WTC11 (cell line): Measurements from ENCODE around the gene CSH1. TPM values are rescaled to one million over a fixed set of nuclear protein-coding genes. Genes with fewer than 3 reads are reported as not detected.

Experiments used
- ATAC-seq: fragments of 200-7000 bp; cut with Tn5 transposase; 2 replicates; pipeline ENCODE4 v1.10.0; 2021; ENCODE audit warnings: mild to moderate bottlenecking, moderate library complexity
- CTCF ChIA-PET: fragments of 300-600 bp; sonication (Branson Sonifier 250); formaldehyde crosslinking; loops from one replicate; lab custom pipeline; 2021; ENCODE audit warnings: antibody characterized with exemption; lab: Charles Lee
- POLR2A ChIA-PET: fragments of 350-600 bp; sonication (Branson Sonifier 250); formaldehyde crosslinking; loops from one replicate; lab custom pipeline; 2021; ENCODE audit warnings: antibody characterized with exemption; lab: Charles Lee
- DNase-seq: peaks from one replicate; pipeline ENCODE4 v3.0.0; 2021; ENCODE audit warnings: low spot score
- H3K27ac Mint-ChIP-seq: 2 replicates; pipeline ENCODE4 v1.8.0; 2021; ENCODE audit warnings: mixed read lengths
- H3K27me3 Mint-ChIP-seq: 2 replicates; pipeline ENCODE4 v1.8.0; 2021; ENCODE audit warnings: low read depth, mild to moderate bottlenecking, moderate library complexity, mixed read lengths
- H3K36me3 Mint-ChIP-seq: 2 replicates; pipeline ENCODE4 v1.8.0; 2021; ENCODE audit warnings: mixed read lengths
- H3K4me1 Mint-ChIP-seq: 2 replicates; pipeline ENCODE4 v1.8.0; 2022; ENCODE audit warnings: mixed read lengths
- H3K4me3 Mint-ChIP-seq: 2 replicates; pipeline ENCODE4 v1.8.0; 2021; ENCODE audit warnings: mild to moderate bottlenecking, moderate library complexity, mixed read lengths
- H3K9me3 Mint-ChIP-seq: 2 replicates; pipeline ENCODE4 v1.8.0; 2021; ENCODE audit warnings: mixed read lengths
- ATF2 ChIP-seq: sonication (generic); formaldehyde crosslinking; IDR thresholded peaks from 2 replicates; pipeline ENCODE4 v1.8.1; 2022; ENCODE audit warnings: low read depth, missing genetic modification reagents, borderline replicate concordance
- ATF3 ChIP-seq: sonication (generic); formaldehyde crosslinking; conservative IDR thresholded peaks from 2 replicates; pipeline ENCODE4 v1.8.1; 2022; ENCODE audit warnings: mild to moderate bottlenecking, missing genetic modification reagents
- HMGXB4 ChIP-seq: sonication (generic); formaldehyde crosslinking; IDR thresholded peaks from 2 replicates; pipeline ENCODE4 v1.8.1; 2023; ENCODE audit warnings: mild to moderate bottlenecking, moderate library complexity, missing genetic modification reagents
- MAX ChIP-seq: sonication (generic); formaldehyde crosslinking; IDR thresholded peaks from 2 replicates; pipeline ENCODE4 v1.8.0; 2022; ENCODE audit warnings: mild to moderate bottlenecking, missing genetic modification reagents
- SMAD3 ChIP-seq: sonication (generic); formaldehyde crosslinking; IDR thresholded peaks from 2 replicates; pipeline ENCODE4 v1.8.0; 2022; ENCODE audit warnings: missing genetic modification reagents, mild to moderate bottlenecking, borderline replicate concordance
- STAT6 ChIP-seq: sonication (generic); formaldehyde crosslinking; conservative IDR thresholded peaks from 2 replicates; pipeline ENCODE4 v1.8.1; 2023; ENCODE audit warnings: mild to moderate bottlenecking, low read depth, missing genetic modification reagents, moderate library complexity
- TCF7 ChIP-seq: sonication (generic); formaldehyde crosslinking; IDR thresholded peaks from 2 replicates; pipeline ENCODE4 v1.8.0; 2022; ENCODE audit warnings: mild to moderate bottlenecking, low read depth, missing genetic modification reagents, moderate library complexity
- USF1 ChIP-seq: sonication (generic); formaldehyde crosslinking; IDR thresholded peaks from 2 replicates; pipeline ENCODE4 v1.8.0; 2022; ENCODE audit warnings: mild to moderate bottlenecking, missing genetic modification reagents
- ZBTB21 ChIP-seq: sonication (generic); formaldehyde crosslinking; IDR thresholded peaks from 2 replicates; pipeline ENCODE4 v1.8.1; 2023; ENCODE audit warnings: mild to moderate bottlenecking, missing genetic modification reagents, borderline replicate concordance
- ZNF121 ChIP-seq: sonication (generic); formaldehyde crosslinking; IDR thresholded peaks from 2 replicates; pipeline ENCODE4 v1.8.0; 2023; ENCODE audit warnings: missing genetic modification reagents
- ZNF416 ChIP-seq: fragments of 250-450 bp; sonication (Bioruptor Pico); IDR thresholded peaks from 2 replicates; pipeline ENCODE4 v1.9.0; 2021; ENCODE audit warnings: mild to moderate bottlenecking, inconsistent platforms
- ZNF423 ChIP-seq: fragments of 250-450 bp; sonication (Bioruptor Pico); IDR thresholded peaks from 2 replicates; pipeline ENCODE4 v2.1.2; 2022; ENCODE audit warnings: mild to moderate bottlenecking, moderate library complexity
- ZNF532 ChIP-seq: fragments of 250-450 bp; sonication (Bioruptor Pico); IDR thresholded peaks from 2 replicates; pipeline ENCODE4 v1.9.0; 2021; ENCODE audit warnings: mild to moderate bottlenecking, borderline replicate concordance
- ZSCAN18 ChIP-seq: fragments of 250-450 bp; sonication (Bioruptor Pico); IDR thresholded peaks from 2 replicates; pipeline ENCODE4 v2.1.2; 2022; ENCODE audit warnings: mild to moderate bottlenecking, moderate library complexity
- total RNA-seq: library from RNA; stranded (reverse); gene quantifications from 3 replicates; pipeline ENCODE4 v1.2.3, GENCODE V29; 2021

Gene CSH1
- total RNA-seq, 1 experiment from 2014 or later = not detected

GRCh38 chr17:63931981-63932561, 35.7 kb upstream of the CSH1 start, which contains the start of gene CD79B:
Gene CD79B, minus strand, starts transcription at chr17:63932331. Its CDS starts 70 bp downstream, at chr17:63932261.
- TF ChIP-seq STAT6 (CRISPR knock-in tag) = no peak
- TF ChIP-seq ZSCAN18 (CRISPR knock-in tag) = no peak
- TF ChIP-seq ZNF532 (CRISPR knock-in tag) = no peak
- TF ChIP-seq ZBTB21 (CRISPR knock-in tag) = no peak
- no peak for TF ChIP-seq ZNF121
- TF ChIP-seq ZNF416 = no peak
- no peak for TF ChIP-seq ATF3 (CRISPR knock-in tag)
- TF ChIP-seq SMAD3 = no peak
- TF ChIP-seq HMGXB4 (CRISPR knock-in tag) = no peak
- no peak for TF ChIP-seq MAX
- no peak for TF ChIP-seq ATF2
- no peak for TF ChIP-seq ZNF423 (CRISPR knock-in tag)
- TF ChIP-seq TCF7 = no peak
- TF ChIP-seq USF1 (CRISPR knock-in tag) = no peak
- CTCF ChIA-PET = interaction anchor here (1.0 to 6.3 kb wide), 8 partner anchors 9 to 202 kb away, joined by 3 to 87 read pairs (median 10); partner anchors contain the start of genes CSHL1 and GH1
- POLR2A ChIA-PET = interaction anchor here (0.8 kb wide), 1 partner anchor 15 kb away, joined by 3 read pairs; no protein-coding TSS in a partner anchor
- ATAC-seq = no peak
- no peaks in the 10 kb centered on the region for H3K9me3 Mint-ChIP-seq
- H3K4me3 Mint-ChIP-seq = no peak within 1 kb of the TSS
- no peak for DNase-seq
- H3K36me3 Mint-ChIP-seq = no peaks in the 10 kb centered on the region
- H3K27ac Mint-ChIP-seq = no peak within 1 kb of the TSS
- no peaks in the 10 kb centered on the region; the same call in 1 of the 2 replicates for H3K27me3 Mint-ChIP-seq
- peaks cover 18% of the 10 kb centered on the region for H3K4me1 Mint-ChIP-seq
